GM12801 (cell line): ENCODE results near the gene SLC9A9.

ENCODE experiments used
- TF ChIP-seq, protein P1 (sequence below): IDR thresholded peaks from one replicate; pipeline ENCODE4 v1.5.1; 2011; ENCODE audit warnings: control low read depth; ENCODE audit not compliant: insufficient read length; ENCODE audit errors: extremely low read depth

SLC9A9 gene

DNA sequence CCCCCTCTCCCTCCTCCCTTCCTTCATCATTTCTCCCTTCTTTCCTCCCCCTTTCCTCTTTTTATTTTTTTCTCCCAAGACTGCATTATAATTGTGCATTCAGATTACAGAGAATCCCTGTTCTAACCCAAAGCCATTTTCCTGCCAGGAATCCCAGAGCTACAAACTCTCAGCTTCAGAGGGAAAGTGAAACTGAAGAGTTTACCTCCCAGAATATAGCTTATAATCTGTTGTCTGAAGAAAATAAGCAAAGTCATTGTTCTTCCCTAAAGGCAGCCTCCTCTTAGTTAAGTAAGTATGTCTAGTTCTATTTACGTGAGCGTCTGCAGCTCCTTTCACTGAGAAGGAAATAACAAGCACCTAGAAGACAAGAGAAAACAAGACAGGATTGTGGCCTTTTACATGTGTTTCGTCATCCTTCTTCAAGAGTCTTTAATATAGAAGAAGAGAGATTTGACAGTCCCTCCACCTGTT is 631.5 kb downstream of the SLC9A9 start:
- TF ChIP-seq, protein P1, sequence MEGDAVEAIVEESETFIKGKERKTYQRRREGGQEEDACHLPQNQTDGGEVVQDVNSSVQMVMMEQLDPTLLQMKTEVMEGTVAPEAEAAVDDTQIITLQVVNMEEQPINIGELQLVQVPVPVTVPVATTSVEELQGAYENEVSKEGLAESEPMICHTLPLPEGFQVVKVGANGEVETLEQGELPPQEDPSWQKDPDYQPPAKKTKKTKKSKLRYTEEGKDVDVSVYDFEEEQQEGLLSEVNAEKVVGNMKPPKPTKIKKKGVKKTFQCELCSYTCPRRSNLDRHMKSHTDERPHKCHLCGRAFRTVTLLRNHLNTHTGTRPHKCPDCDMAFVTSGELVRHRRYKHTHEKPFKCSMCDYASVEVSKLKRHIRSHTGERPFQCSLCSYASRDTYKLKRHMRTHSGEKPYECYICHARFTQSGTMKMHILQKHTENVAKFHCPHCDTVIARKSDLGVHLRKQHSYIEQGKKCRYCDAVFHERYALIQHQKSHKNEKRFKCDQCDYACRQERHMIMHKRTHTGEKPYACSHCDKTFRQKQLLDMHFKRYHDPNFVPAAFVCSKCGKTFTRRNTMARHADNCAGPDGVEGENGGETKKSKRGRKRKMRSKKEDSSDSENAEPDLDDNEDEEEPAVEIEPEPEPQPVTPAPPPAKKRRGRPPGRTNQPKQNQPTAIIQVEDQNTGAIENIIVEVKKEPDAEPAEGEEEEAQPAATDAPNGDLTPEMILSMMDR = no peak
